MCF 10A (cell line): Measurements from ENCODE around the gene SOHLH2. TPM values are rescaled to one million over a fixed set of nuclear protein-coding genes. Genes with fewer than 3 reads are reported as not detected.

Experiments used
- BruUV-seq: library from RNA; stranded (reverse); fragments of 400-500 nt; replicated peaks from 2 replicates; lab custom pipeline; 2021; lab: Mats Ljungman, UMichigan
- CTCF ChIA-PET: fragments of 300-600 bp; sonication (Branson Sonifier 250); formaldehyde crosslinking; extraction: SDS; loops from one replicate; lab custom pipeline; 2021; ENCODE audit warnings: antibody characterized with exemption, inconsistent platforms; lab: Yijun Ruan, JAX
- POLR2A ChIA-PET: fragments of 300-600, 350-650 bp; sonication (Branson Sonifier 250); formaldehyde crosslinking; extraction: SDS; loops from one replicate; lab custom pipeline; 2020; ENCODE audit warnings: antibody characterized with exemption, inconsistent platforms; lab: Yijun Ruan, JAX
- DNase-seq: peaks from one replicate; pipeline ENCODE4 v3.0.0-alpha.2; 2018; ENCODE audit not compliant: unreplicated experiment
- H3K27ac Mint-ChIP-seq: one replicate; pipeline ENCODE4 v1.8.0; 2022; ENCODE audit warnings: mild to moderate bottlenecking, low read depth, mixed read lengths; ENCODE audit not compliant: unreplicated experiment
- H3K27me3 Mint-ChIP-seq: one replicate; pipeline ENCODE4 v1.8.0; 2022; ENCODE audit warnings: mixed read lengths; ENCODE audit not compliant: insufficient read depth, unreplicated experiment
- H3K36me3 Mint-ChIP-seq: one replicate; pipeline ENCODE4 v1.8.0; 2022; ENCODE audit warnings: mild to moderate bottlenecking, moderate library complexity, mixed read lengths; ENCODE audit not compliant: insufficient read depth, unreplicated experiment
- H3K4me1 Mint-ChIP-seq: one replicate; pipeline ENCODE4 v1.8.0; 2022; ENCODE audit warnings: mixed read lengths; ENCODE audit not compliant: insufficient read depth, unreplicated experiment
- H3K4me3 Mint-ChIP-seq: one replicate; pipeline ENCODE4 v1.8.0; 2022; ENCODE audit warnings: mild to moderate bottlenecking, moderate library complexity, mixed read lengths; ENCODE audit not compliant: unreplicated experiment
- H3K9me3 Mint-ChIP-seq: one replicate; pipeline ENCODE4 v1.8.0; 2022; ENCODE audit warnings: mixed read lengths; ENCODE audit not compliant: unreplicated experiment
- CTCF ChIP-seq: fragments of 200-600 bp; IDR thresholded peaks from one replicate; pipeline ENCODE4 v1.8.0; 2022; ENCODE audit warnings: antibody characterized with exemption, mild to moderate bottlenecking; ENCODE audit not compliant: unreplicated experiment
- intact Hi-C: fragments of 100-400 bp; cut with micrococcal nuclease; formaldehyde crosslinking; loops from 2 replicates; pipeline ENCODE4 v1.14.1; 2022
- total RNA-seq: library from RNA; stranded (reverse); gene quantifications from 2 replicates; pipeline ENCODE4 v1.2.3, GENCODE V29; 2022

The SOHLH2 gene
- total RNA-seq, 1 experiment from 2014 or later = 1.2 TPM

GRCh38 chr13:36231236-36231635 is 16.9 kb upstream of the SOHLH2 start:
- Mint-ChIP-seq H3K27me3 (no peaks in the 10 kb centered on the region), H3K36me3 (no peaks in the 10 kb centered on the region), H3K9me3 (no peaks in the 10 kb centered on the region), H3K4me3 (no peak overlapping the region), H3K27ac (no peak overlapping the region), H3K4me1 (no peaks in the 10 kb centered on the region)
- no peak for TF ChIP-seq CTCF
- no peak for DNase-seq
- intact Hi-C loops = no loop called here
- ChIA-PET POLR2A (no interaction called here), CTCF (interaction anchor here (0.6 to 1.2 kb wide), 3 partner anchors 16 to 180 kb away, joined by 3 to 4 read pairs (median 3); no protein-coding TSS in a partner anchor)
- BruUV-seq = no TSS peak

- no peak for TF ChIP-seq CTCF
- Mint-ChIP-seq H3K4me3 (no peak overlapping the region), H3K4me1 (no peaks in the 10 kb centered on the region), H3K9me3 (no peaks in the 10 kb centered on the region), H3K27me3 (no peaks in the 10 kb centered on the region), H3K36me3 (no peaks in the 10 kb centered on the region), H3K27ac (no peak overlapping the region)
- CTCF ChIA-PET = no interaction called here
- no TSS peak for BruUV-seq
- POLR2A ChIA-PET = no interaction called here
- intact Hi-C loops = no loop called here
- no peak for DNase-seq
These were observed 10.4 kb upstream of the SOHLH2 start for GRCh38 chr13:36224730-36225129.

- H3K27me3 Mint-ChIP-seq = no peaks in the 10 kb centered on the region
- no peaks in the 10 kb centered on the region for H3K9me3 Mint-ChIP-seq
- CTCF ChIA-PET = interaction anchor here (0.6 kb wide), 1 partner anchor 49 kb away, joined by 3 read pairs; no protein-coding TSS in a partner anchor
- no peaks in the 10 kb centered on the region for H3K4me1 Mint-ChIP-seq
- TF ChIP-seq CTCF = no peak
- DNase-seq = no peak
- POLR2A ChIA-PET = no interaction called here
- no TSS peak for BruUV-seq
- intact Hi-C loops = no loop called here
- no peak overlapping the region for H3K4me3 Mint-ChIP-seq
- no peaks in the 10 kb centered on the region for H3K36me3 Mint-ChIP-seq
- H3K27ac Mint-ChIP-seq = no peak overlapping the region
These were observed 5.5 kb upstream of the SOHLH2 start for GRCh38 chr13:36219883-36220282.

GRCh38 chr13:36217456-36217855 is 3.1 kb upstream of the SOHLH2 start:
- Mint-ChIP-seq H3K27ac (no peak overlapping the region), H3K9me3 (no peaks in the 10 kb centered on the region), H3K36me3 (no peaks in the 10 kb centered on the region), H3K4me1 (no peaks in the 10 kb centered on the region), H3K4me3 (no peak overlapping the region), H3K27me3 (no peaks in the 10 kb centered on the region)
- intact Hi-C loops = no loop called here
- no peak for DNase-seq
- no TSS peak for BruUV-seq
- CTCF ChIA-PET = interaction anchor here (0.6 kb wide), 1 partner anchor 851 kb away, joined by 3 read pairs; no protein-coding TSS in a partner anchor
- no peak for TF ChIP-seq CTCF
- POLR2A ChIA-PET = no interaction called here
